GM23338 (cell line): Measurements from ENCODE around the gene SH3RF3. TPM values are rescaled to one million over a fixed set of nuclear protein-coding genes. Genes with fewer than 3 reads are reported as not detected.

Experiments used
- CREB1 ChIP-seq: fragments of 250-450 bp; sonication (Bioruptor Pico); IDR thresholded peaks from 2 replicates; pipeline ENCODE4 v1.5.0; 2020; ENCODE audit warnings: low read depth, mild to moderate bottlenecking, moderate library complexity
- EZH2 ChIP-seq: fragments of 200-600 bp; sonication (generic); IDR thresholded peaks from one replicate; pipeline ENCODE4 v1.8.0; 2017; ENCODE audit warnings: antibody characterized with exemption, mild to moderate bottlenecking, low read depth; ENCODE audit not compliant: unreplicated experiment
- JUNB ChIP-seq: IDR thresholded peaks from one replicate; pipeline ENCODE4 v1.6.1; 2016; ENCODE audit warnings: antibody characterized with exemption; ENCODE audit not compliant: unreplicated experiment
- polyA plus RNA-seq: library from polyadenylated mRNA; unstranded; fragments of >200 nt; fragmentation: Nextera tagmentation; extraction: Ambion mirVana; gene quantifications from 2 replicates; pipeline ENCODE4 v1.2.1, GENCODE V29; 2016
- total RNA-seq: library from RNA; depleted of rRNA; stranded (reverse); fragments of >200 nt; shearing (Covaris generic); gene quantifications from 2 replicates; pipeline ENCODE4 v1.2.3, GENCODE V29; 2014
- TF ChIP-seq, protein P1 (sequence below): fragments of 250-450 bp; sonication (Bioruptor Pico); IDR thresholded peaks from 2 replicates; pipeline ENCODE4 v1.5.0; 2020; ENCODE audit warnings: mild to moderate bottlenecking, moderate library complexity
- TF ChIP-seq, protein P2 (sequence below): IDR thresholded peaks from one replicate; pipeline ENCODE4 v1.6.1; 2018; ENCODE audit warnings: antibody characterized with exemption; ENCODE audit not compliant: unreplicated experiment

SH3RF3 gene
- total and polyA plus RNA-seq, 2 experiments from 2014 or later: 0.11 to 0.63 TPM

GRCh38 chr2:109348190-109348589, 219.2 kb downstream of the SH3RF3 start (continued):
- TF ChIP-seq, protein P1, sequence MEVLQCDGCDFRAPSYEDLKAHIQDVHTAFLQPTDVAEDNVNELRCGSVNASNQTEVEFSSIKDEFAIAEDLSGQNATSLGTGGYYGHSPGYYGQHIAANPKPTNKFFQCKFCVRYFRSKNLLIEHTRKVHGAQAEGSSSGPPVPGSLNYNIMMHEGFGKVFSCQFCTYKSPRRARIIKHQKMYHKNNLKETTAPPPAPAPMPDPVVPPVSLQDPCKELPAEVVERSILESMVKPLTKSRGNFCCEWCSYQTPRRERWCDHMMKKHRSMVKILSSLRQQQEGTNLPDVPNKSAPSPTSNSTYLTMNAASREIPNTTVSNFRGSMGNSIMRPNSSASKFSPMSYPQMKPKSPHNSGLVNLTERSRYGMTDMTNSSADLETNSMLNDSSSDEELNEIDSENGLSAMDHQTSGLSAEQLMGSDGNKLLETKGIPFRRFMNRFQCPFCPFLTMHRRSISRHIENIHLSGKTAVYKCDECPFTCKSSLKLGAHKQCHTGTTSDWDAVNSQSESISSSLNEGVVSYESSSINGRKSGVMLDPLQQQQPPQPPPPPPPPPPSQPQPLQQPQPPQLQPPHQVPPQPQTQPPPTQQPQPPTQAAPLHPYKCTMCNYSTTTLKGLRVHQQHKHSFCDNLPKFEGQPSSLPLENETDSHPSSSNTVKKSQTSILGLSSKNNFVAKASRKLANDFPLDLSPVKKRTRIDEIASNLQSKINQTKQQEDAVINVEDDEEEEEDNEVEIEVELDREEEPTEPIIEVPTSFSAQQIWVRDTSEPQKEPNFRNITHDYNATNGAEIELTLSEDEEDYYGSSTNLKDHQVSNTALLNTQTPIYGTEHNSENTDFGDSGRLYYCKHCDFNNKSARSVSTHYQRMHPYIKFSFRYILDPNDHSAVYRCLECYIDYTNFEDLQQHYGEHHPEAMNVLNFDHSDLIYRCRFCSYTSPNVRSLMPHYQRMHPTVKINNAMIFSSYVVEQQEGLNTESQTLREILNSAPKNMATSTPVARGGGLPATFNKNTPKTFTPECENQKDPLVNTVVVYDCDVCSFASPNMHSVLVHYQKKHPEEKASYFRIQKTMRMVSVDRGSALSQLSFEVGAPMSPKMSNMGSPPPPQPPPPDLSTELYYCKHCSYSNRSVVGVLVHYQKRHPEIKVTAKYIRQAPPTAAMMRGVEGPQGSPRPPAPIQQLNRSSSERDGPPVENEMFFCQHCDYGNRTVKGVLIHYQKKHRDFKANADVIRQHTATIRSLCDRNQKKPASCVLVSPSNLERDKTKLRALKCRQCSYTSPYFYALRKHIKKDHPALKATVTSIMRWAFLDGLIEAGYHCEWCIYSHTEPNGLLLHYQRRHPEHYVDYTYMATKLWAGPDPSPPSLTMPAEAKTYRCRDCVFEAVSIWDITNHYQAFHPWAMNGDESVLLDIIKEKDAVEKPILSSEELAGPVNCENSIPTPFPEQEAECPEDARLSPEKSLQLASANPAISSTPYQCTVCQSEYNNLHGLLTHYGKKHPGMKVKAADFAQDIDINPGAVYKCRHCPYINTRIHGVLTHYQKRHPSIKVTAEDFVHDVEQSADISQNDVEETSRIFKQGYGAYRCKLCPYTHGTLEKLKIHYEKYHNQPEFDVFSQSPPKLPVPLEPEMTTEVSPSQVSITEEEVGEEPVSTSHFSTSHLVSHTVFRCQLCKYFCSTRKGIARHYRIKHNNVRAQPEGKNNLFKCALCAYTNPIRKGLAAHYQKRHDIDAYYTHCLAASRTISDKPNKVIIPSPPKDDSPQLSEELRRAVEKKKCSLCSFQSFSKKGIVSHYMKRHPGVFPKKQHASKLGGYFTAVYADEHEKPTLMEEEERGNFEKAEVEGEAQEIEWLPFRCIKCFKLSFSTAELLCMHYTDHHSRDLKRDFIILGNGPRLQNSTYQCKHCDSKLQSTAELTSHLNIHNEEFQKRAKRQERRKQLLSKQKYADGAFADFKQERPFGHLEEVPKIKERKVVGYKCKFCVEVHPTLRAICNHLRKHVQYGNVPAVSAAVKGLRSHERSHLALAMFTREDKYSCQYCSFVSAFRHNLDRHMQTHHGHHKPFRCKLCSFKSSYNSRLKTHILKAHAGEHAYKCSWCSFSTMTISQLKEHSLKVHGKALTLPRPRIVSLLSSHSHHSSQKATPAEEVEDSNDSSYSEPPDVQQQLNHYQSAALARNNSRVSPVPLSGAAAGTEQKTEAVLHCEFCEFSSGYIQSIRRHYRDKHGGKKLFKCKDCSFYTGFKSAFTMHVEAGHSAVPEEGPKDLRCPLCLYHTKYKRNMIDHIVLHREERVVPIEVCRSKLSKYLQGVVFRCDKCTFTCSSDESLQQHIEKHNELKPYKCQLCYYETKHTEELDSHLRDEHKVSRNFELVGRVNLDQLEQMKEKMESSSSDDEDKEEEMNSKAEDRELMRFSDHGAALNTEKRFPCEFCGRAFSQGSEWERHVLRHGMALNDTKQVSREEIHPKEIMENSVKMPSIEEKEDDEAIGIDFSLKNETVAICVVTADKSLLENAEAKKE (CRISPR knock-in tag): no peak
- TF ChIP-seq CREB1: no peak
- TF ChIP-seq, protein P2, sequence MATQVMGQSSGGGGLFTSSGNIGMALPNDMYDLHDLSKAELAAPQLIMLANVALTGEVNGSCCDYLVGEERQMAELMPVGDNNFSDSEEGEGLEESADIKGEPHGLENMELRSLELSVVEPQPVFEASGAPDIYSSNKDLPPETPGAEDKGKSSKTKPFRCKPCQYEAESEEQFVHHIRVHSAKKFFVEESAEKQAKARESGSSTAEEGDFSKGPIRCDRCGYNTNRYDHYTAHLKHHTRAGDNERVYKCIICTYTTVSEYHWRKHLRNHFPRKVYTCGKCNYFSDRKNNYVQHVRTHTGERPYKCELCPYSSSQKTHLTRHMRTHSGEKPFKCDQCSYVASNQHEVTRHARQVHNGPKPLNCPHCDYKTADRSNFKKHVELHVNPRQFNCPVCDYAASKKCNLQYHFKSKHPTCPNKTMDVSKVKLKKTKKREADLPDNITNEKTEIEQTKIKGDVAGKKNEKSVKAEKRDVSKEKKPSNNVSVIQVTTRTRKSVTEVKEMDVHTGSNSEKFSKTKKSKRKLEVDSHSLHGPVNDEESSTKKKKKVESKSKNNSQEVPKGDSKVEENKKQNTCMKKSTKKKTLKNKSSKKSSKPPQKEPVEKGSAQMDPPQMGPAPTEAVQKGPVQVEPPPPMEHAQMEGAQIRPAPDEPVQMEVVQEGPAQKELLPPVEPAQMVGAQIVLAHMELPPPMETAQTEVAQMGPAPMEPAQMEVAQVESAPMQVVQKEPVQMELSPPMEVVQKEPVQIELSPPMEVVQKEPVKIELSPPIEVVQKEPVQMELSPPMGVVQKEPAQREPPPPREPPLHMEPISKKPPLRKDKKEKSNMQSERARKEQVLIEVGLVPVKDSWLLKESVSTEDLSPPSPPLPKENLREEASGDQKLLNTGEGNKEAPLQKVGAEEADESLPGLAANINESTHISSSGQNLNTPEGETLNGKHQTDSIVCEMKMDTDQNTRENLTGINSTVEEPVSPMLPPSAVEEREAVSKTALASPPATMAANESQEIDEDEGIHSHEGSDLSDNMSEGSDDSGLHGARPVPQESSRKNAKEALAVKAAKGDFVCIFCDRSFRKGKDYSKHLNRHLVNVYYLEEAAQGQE: no peak
- no peak for TF ChIP-seq EZH2
- TF ChIP-seq JUNB: no peak
